SK-N-SH (cell line): Measurements from ENCODE around the gene LIMA1. TPM values are rescaled to one million over a fixed set of nuclear protein-coding genes. Genes with fewer than 3 reads are reported as not detected.
A peak's percentile ranks its signal among the peaks of the same experiment; 100 is the strongest.

Source experiments
- CTCF ChIA-PET: fragments of 300-600, 350-600 bp; formaldehyde crosslinking; extraction: SDS; loops from one replicate; lab custom pipeline; 2021; lab: Yijun Ruan, JAX
- POLR2A ChIA-PET: fragments of 350-600 bp; sonication (Branson Sonifier 250); formaldehyde crosslinking; extraction: SDS; loops from one replicate; lab custom pipeline; 2020; ENCODE audit warnings: antibody characterized with exemption, inconsistent platforms; lab: Yijun Ruan, JAX
- DNase-seq: peaks from one replicate; pipeline ENCODE4 v3.0.0; 2012
- H2AFZ ChIP-seq: fragments of 200-600 bp; sonication (generic); 2 replicates; pipeline ENCODE4 v1.8.1; 2016; ENCODE audit warnings: antibody characterized with exemption, mild to moderate bottlenecking, low read depth
- H3F3A ChIP-seq: fragments of 200-600 bp; sonication (generic); replicated peaks from 2 replicates; pipeline ENCODE3; 2016; ENCODE audit warnings: antibody characterized with exemption, mild to moderate bottlenecking; ENCODE audit not compliant: insufficient read depth
- H3K27ac ChIP-seq, 2 experiments: fragments of 200-500 bp in 1 of 2; fragments of 200-600 bp in 1 of 2; sonication (Bioruptor generic) in 1 of 2; sonication (generic), shearing (Covaris generic) in 1 of 2; 2 replicates each; pipeline versions ENCODE4 v1.5.1 to v1.6.1; 2014 to 2016; ENCODE audit warnings: low read depth in 2 of 2, inconsistent platforms in 1 of 2, low read length in 1 of 2, mild to moderate bottlenecking in 1 of 2, mixed read lengths in 1 of 2
- H3K27me3 ChIP-seq: fragments of 200-600 bp; sonication (generic), shearing (Covaris generic); 2 replicates; pipeline ENCODE4 v1.6.1; 2016; ENCODE audit warnings: mixed run types; ENCODE audit not compliant: insufficient read depth
- H3K36me3 ChIP-seq, 2 experiments: fragments of 200-500 bp in 1 of 2; fragments of 200-600 bp in 1 of 2; sonication (Bioruptor generic) in 1 of 2; sonication (generic) in 1 of 2; replicated peaks in 1 of 2; 2 replicates each; pipeline versions ENCODE3 to v1.5.1; 2014 to 2016; ENCODE audit warnings: low read length in 1 of 2, mild to moderate bottlenecking in 1 of 2; ENCODE audit not compliant: insufficient read depth in 2 of 2, control insufficient read depth in 1 of 2
- H3K4me1 ChIP-seq, 2 experiments: fragments of 200-500 bp in 1 of 2; fragments of 200-600 bp in 1 of 2; sonication (Bioruptor generic) in 1 of 2; sonication (generic), shearing (Covaris generic) in 1 of 2; 2 replicates each; pipeline versions ENCODE4 v1.5.1 to v1.6.1; 2014 to 2016; ENCODE audit warnings: low read depth in 1 of 2, low read length in 1 of 2, mixed run types in 1 of 2; ENCODE audit not compliant: insufficient read depth in 2 of 2, control insufficient read depth in 1 of 2
- H3K4me2 ChIP-seq: fragments of 200-600 bp; sonication (generic), shearing (Covaris generic); 2 replicates; pipeline ENCODE4 v1.6.1; 2017; ENCODE audit warnings: mixed run types
- H3K4me3 ChIP-seq, 2 experiments: fragments of 200-500 bp in 1 of 2; fragments of 200-600 bp in 1 of 2; sonication (Bioruptor generic) in 1 of 2; sonication (generic), shearing (Covaris generic) in 1 of 2; 2 replicates each; pipeline versions ENCODE4 v1.5.1 to v1.8.1; 2014 to 2016; ENCODE audit warnings: low read depth in 2 of 2, inconsistent platforms in 1 of 2, low read length in 1 of 2, mild to moderate bottlenecking in 1 of 2, mixed read lengths in 1 of 2, moderate library complexity in 1 of 2
- H3K79me2 ChIP-seq: fragments of 200-600 bp; sonication (generic); 2 replicates; pipeline ENCODE4 v1.8.1; 2017; ENCODE audit warnings: mild to moderate bottlenecking; ENCODE audit not compliant: insufficient read depth
- H3K9ac ChIP-seq: fragments of 200-600 bp; sonication (generic); 2 replicates; pipeline ENCODE4 v1.6.1; 2017; ENCODE audit warnings: mixed run types
- H3K9me2 ChIP-seq: fragments of 200-600 bp; sonication (generic); 2 replicates; pipeline ENCODE4 v1.6.1; 2017; ENCODE audit warnings: mixed run types
- H3K9me3 ChIP-seq: fragments of 200-600 bp; sonication (generic); 2 replicates; pipeline ENCODE4 v1.6.1; 2017; ENCODE audit warnings: mixed run types, mild to moderate bottlenecking, moderate library complexity
- H4K20me1 ChIP-seq: fragments of 200-600 bp; sonication (generic); 2 replicates; pipeline ENCODE4 v1.6.1; 2017; ENCODE audit warnings: mild to moderate bottlenecking, mixed run types; ENCODE audit not compliant: insufficient read depth
- CHD2 ChIP-seq: fragments of 150-350 bp; IDR thresholded peaks from 2 replicates; pipeline ENCODE4 v1.6.1; 2018; ENCODE audit warnings: low read length; ENCODE audit not compliant: partially characterized antibody
- EP300 ChIP-seq, 2 experiments: IDR thresholded peaks; 2 replicates each; pipeline versions ENCODE4 v1.4.0 to v1.6.1; 2012; ENCODE audit warnings: borderline replicate concordance in 1 of 2, low read depth in 1 of 2, low read length in 1 of 2
- GABPA ChIP-seq: IDR thresholded peaks from 2 replicates; pipeline ENCODE4 v1.4.0; 2012; ENCODE audit warnings: low read depth, mild to moderate bottlenecking
- GATA2 ChIP-seq: sonication (generic); formaldehyde crosslinking; IDR thresholded peaks from 2 replicates; pipeline ENCODE4 v1.5.0; 2020; ENCODE audit warnings: mild to moderate bottlenecking, missing genetic modification reagents
- IRF3 ChIP-seq: fragments of 150-350 bp; IDR thresholded peaks from 2 replicates; pipeline ENCODE4 v1.6.1; 2016; ENCODE audit warnings: mild to moderate bottlenecking, low read depth, low read length
- JUND ChIP-seq: IDR thresholded peaks from 2 replicates; pipeline ENCODE4 v1.4.0; 2012
- MXI1 ChIP-seq: IDR thresholded peaks from 2 replicates; pipeline ENCODE4 v1.6.1; 2012; ENCODE audit warnings: mild to moderate bottlenecking, low read depth, low read length, improper control_type of control experiment
- NFIC ChIP-seq: IDR thresholded peaks from 2 replicates; pipeline ENCODE4 v1.4.0; 2012; ENCODE audit warnings: borderline replicate concordance
- NRF1 ChIP-seq: IDR thresholded peaks from 2 replicates; pipeline ENCODE4 v1.6.1; 2012; ENCODE audit warnings: low read depth, mild to moderate bottlenecking, low read length
- PBX3 ChIP-seq: IDR thresholded peaks from 2 replicates; pipeline ENCODE4; 2012
- POLR2AphosphoS5 ChIP-seq: IDR thresholded peaks from 2 replicates; pipeline ENCODE4 v1.6.1; 2012; ENCODE audit warnings: low read depth, low read length
- RCOR1 ChIP-seq: fragments of 150-350 bp; IDR thresholded peaks from 2 replicates; pipeline ENCODE4 v1.6.1; 2017; ENCODE audit warnings: antibody characterized with exemption, low read length
- RFX5 ChIP-seq: IDR thresholded peaks from 2 replicates; pipeline ENCODE4 v1.6.1; 2012; ENCODE audit warnings: mild to moderate bottlenecking, improper control_type of control experiment, low read length
- RXRA ChIP-seq: IDR thresholded peaks from 2 replicates; pipeline ENCODE4 v1.4.0; 2012; ENCODE audit warnings: low read depth, mild to moderate bottlenecking, borderline replicate concordance
- SIN3A ChIP-seq: IDR thresholded peaks from 2 replicates; pipeline ENCODE4 v1.6.1; 2012; ENCODE audit warnings: low read depth, mild to moderate bottlenecking, low read length, moderate library complexity, borderline replicate concordance
- TAF1 ChIP-seq: IDR thresholded peaks from 2 replicates; pipeline ENCODE4 v1.6.1; 2012; ENCODE audit warnings: low read depth, mild to moderate bottlenecking, low read length, moderate library complexity, borderline replicate concordance
- TEAD4 ChIP-seq: IDR thresholded peaks from 2 replicates; pipeline ENCODE4 v1.4.0; 2012; ENCODE audit warnings: mild to moderate bottlenecking, borderline replicate concordance; ENCODE audit not compliant: insufficient read depth
- YY1 ChIP-seq: IDR thresholded peaks from 2 replicates; pipeline ENCODE4 v1.4.0; 2012; ENCODE audit warnings: low read depth, mild to moderate bottlenecking
- WGBS: methylation state at CpG from one replicate; pipeline ENCODE4 v1.1.6; 2017; ENCODE audit warnings: low lambda C conversion rate; 5-methylcytosine and 5-hydroxymethylcytosine counted together
- polyA plus RNA-seq, 3 experiments: library from polyadenylated mRNA; depleted of rRNA; stranded (reverse); fragments of >200 nt; gene quantifications; 2 replicates each; pipeline ENCODE4 v1.2.3, GENCODE V29; 2012
- TF ChIP-seq, protein P1 (sequence below): fragments of 200-600 bp; sonication (generic); IDR thresholded peaks from 2 replicates; pipeline ENCODE4 v1.6.1; 2017; ENCODE audit warnings: antibody characterized with exemption, mild to moderate bottlenecking, moderate library complexity
- TF ChIP-seq, protein P2 (sequence below): IDR thresholded peaks from 2 replicates; pipeline ENCODE4 v1.4.0; 2012; ENCODE audit warnings: low read depth
- TF ChIP-seq, protein P3 (sequence below): IDR thresholded peaks from 2 replicates; pipeline ENCODE4 v1.4.0; 2012; ENCODE audit warnings: low read depth, borderline replicate concordance

Gene LIMA1
- polyA plus RNA-seq, 1 of the 3 experiments (the other 2 are of a cell fraction), result 96.6 TPM

- TF ChIP-seq EP300 (IDR thresholded peaks at IDR 0.05; ENCODE audit: borderline replicate concordance in 1 of 2, low read depth in 1 of 2, low read length in 1 of 2) (no peak), GATA2 (CRISPR knock-in tag) (peak; percentile 79), POLR2AphosphoS5 (no peak), MXI1 (no peak), RXRA (no peak), PBX3 (no peak), GABPA (no peak), JUND (no peak), NFIC (no peak)
- TF ChIP-seq, all 33 proteins: peak for 5
These were observed 108.2 kb downstream of the LIMA1 start (continued) for GRCh38 chr12:50174971-50175715.

GRCh38 chr12:50167049-50167828 is 116.1 kb downstream of the LIMA1 start, which contains the start of gene CERS5:
Gene CERS5, minus strand, starts transcription at chr12:50167369. Its CDS starts 72 bp downstream, at chr12:50167297.
- ChIA-PET CTCF (interaction anchor here (0.6 to 3.7 kb wide), 17 partner anchors 9 to 200 kb away, joined by 3 to 24 read pairs (median 5); partner anchors contain the start of genes COX14, GPD1 and SMARCD1), POLR2A (interaction anchor here (0.8 to 1.9 kb wide), 9 partner anchors 21 to 150 kb away, joined by 3 to 27 read pairs (median 3); partner anchors contain the start of genes COX14 and GPD1)
- H3K27me3 ChIP-seq, result no peaks in the 10 kb centered on the region
- H3K79me2 ChIP-seq, result peaks cover 48% of the 10 kb centered on the region
- no peaks in the 10 kb centered on the region for H3K9me2 ChIP-seq
- H3K27ac ChIP-seq, result peak within 1 kb of the TSS; percentile 71 to 90
- peak within 1 kb of the TSS; percentile 66 to 97 for H3K4me3 ChIP-seq
- peak within 1 kb of the TSS; percentile 90 for H2AFZ ChIP-seq
- WGBS, result under 1% methylated on average over 20 of the region's 70 CpGs
- H3K36me3 ChIP-seq, result no peaks in the 10 kb centered on the region
- peaks cover 9% of the 10 kb centered on the region for H3F3A ChIP-seq
- H4K20me1 ChIP-seq, result peaks cover 3% of the 10 kb centered on the region; the same call in 1 of the 2 replicates
- no peaks in the 10 kb centered on the region for H3K9me3 ChIP-seq
- H3K9ac ChIP-seq, result peak within 1 kb of the TSS; percentile 96
- TF ChIP-seq MXI1 (peak; percentile 90; the same call in 1 of the 2 replicates), TEAD4 (no peak), POLR2AphosphoS5 (peak; percentile 66), GABPA (peak; percentile 17), RCOR1 (no peak), NRF1 (0 out of 2 replicates have a peak, but pooled peaks have one; percentile 13), CHD2 (peak; percentile 13), YY1 (peak; percentile 84), SIN3A (peak; percentile 44; the same call in 1 of the 2 replicates), IRF3 (no peak), TAF1 (peak; percentile 75; the same call in 1 of the 2 replicates), RFX5 (0 out of 2 replicates have a peak, but pooled peaks have one; percentile 35)
- TF ChIP-seq, protein P1, sequence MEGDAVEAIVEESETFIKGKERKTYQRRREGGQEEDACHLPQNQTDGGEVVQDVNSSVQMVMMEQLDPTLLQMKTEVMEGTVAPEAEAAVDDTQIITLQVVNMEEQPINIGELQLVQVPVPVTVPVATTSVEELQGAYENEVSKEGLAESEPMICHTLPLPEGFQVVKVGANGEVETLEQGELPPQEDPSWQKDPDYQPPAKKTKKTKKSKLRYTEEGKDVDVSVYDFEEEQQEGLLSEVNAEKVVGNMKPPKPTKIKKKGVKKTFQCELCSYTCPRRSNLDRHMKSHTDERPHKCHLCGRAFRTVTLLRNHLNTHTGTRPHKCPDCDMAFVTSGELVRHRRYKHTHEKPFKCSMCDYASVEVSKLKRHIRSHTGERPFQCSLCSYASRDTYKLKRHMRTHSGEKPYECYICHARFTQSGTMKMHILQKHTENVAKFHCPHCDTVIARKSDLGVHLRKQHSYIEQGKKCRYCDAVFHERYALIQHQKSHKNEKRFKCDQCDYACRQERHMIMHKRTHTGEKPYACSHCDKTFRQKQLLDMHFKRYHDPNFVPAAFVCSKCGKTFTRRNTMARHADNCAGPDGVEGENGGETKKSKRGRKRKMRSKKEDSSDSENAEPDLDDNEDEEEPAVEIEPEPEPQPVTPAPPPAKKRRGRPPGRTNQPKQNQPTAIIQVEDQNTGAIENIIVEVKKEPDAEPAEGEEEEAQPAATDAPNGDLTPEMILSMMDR, result no peak
- TF ChIP-seq, protein P2, sequence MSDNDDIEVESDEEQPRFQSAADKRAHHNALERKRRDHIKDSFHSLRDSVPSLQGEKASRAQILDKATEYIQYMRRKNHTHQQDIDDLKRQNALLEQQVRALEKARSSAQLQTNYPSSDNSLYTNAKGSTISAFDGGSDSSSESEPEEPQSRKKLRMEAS, result 0 out of 2 replicates have a peak, but pooled peaks have one; percentile 27
- TF ChIP-seq, protein P3, sequence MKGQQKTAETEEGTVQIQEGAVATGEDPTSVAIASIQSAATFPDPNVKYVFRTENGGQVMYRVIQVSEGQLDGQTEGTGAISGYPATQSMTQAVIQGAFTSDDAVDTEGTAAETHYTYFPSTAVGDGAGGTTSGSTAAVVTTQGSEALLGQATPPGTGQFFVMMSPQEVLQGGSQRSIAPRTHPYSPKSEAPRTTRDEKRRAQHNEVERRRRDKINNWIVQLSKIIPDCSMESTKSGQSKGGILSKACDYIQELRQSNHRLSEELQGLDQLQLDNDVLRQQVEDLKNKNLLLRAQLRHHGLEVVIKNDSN, result no peak
- DNase-seq, result peak; percentile 99
- peak within 1 kb of the TSS; percentile 89 for H3K4me2 ChIP-seq
- peaks cover 0 to 10% of the 10 kb centered on the region in 2 experiments; a peak in 1 of 4 replicates for H3K4me1 ChIP-seq
